Loucy (cell line): ENCODE data around the gene PSMD3.

ENCODE experiments used
- CTCF ChIP-seq: fragments of 200-600 bp; sonication (generic); conservative IDR thresholded peaks from 2 replicates; pipeline ENCODE4 v1.5.1; 2014; ENCODE audit warnings: mild to moderate bottlenecking, antibody characterized with exemption, low read length
- EZH2phosphoT487 ChIP-seq: fragments of 200-600 bp; IDR thresholded peaks from 2 replicates; pipeline ENCODE4 v1.6.1; 2018; ENCODE audit warnings: antibody characterized with exemption, mild to moderate bottlenecking, moderate library complexity, borderline replicate concordance

DNA sequence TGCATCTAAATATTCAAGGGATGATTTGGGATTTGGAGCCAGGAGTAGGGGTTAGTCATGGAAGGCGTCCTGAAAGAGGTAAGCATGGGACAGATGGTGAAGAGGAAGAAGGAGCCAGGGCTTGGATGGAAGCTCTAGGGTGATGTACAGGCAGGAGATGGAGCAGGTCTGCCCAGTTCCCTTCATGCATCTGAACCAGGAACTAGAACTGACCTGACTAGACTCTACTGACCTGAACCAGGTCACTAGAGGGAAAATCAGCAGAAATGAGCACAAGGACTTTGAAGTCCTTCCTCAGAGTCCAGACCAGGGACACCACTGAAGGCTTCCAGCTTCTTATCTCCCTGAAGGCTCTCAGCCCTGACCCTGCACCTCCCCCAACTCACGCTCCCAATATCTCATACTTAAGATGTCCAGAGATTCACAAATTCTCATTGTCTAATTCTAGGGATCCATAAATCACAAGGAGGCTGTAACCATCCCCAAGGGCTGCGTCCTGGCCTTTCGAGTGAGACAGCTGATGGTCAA, 9.5 kb upstream of the PSMD3 start:
- TF ChIP-seq CTCF = no peak
- TF ChIP-seq EZH2phosphoT487 = no peak
